HG03432 (cell line): ENCODE measurements around the gene UBASH3A.
"Not testable (repeated sequence)": the region's sequence is repeated elsewhere in the genome, so short reads cannot be mapped to it uniquely, and the experiment has no call there.

Experiments
- ATAC-seq: cut with Tn5 transposase; IDR thresholded peaks from one replicate; pipeline ENCODE4 v1.9.1; 2021; ENCODE audit warnings: mild to moderate bottlenecking, moderate library complexity; ENCODE audit not compliant: unreplicated experiment

Gene UBASH3A

GRCh38 chr21:42465803-42466127 is 62.1 kb downstream of the UBASH3A start:
- peak; percentile 31 for ATAC-seq

- ATAC-seq: no peak
These were observed 63.0 kb downstream of the UBASH3A start for GRCh38 chr21:42466700-42467099.

GRCh38 chr21:42467140-42467983 is 63.7 kb downstream of the UBASH3A start:
- ATAC-seq: no peak

- no peak for ATAC-seq
These were observed 64.9 kb downstream of the UBASH3A start for GRCh38 chr21:42468491-42469131.

GRCh38 chr21:42469272-42469671 is 65.6 kb downstream of the UBASH3A start:
- peak; percentile 41 for ATAC-seq

- not testable (repeated sequence) for ATAC-seq
These were observed 66.0 kb downstream of the UBASH3A start for GRCh38 chr21:42469726-42470125.

GRCh38 chr21:42471206-42471605 is 67.5 kb downstream of the UBASH3A start:
- no peak for ATAC-seq

GRCh38 chr21:42471716-42472330 is 68.1 kb downstream of the UBASH3A start:
- ATAC-seq: no peak

- ATAC-seq: no peak
These were observed 68.8 kb downstream of the UBASH3A start for GRCh38 chr21:42472521-42472920.

- ATAC-seq: no peak
These were observed 69.9 kb downstream of the UBASH3A start for GRCh38 chr21:42473498-42474042.

GRCh38 chr21:42474043-42474831 is 70.5 kb downstream of the UBASH3A start:
- peak; percentile 46 for ATAC-seq

GRCh38 chr21:42475036-42475435 is 71.3 kb downstream of the UBASH3A start:
- ATAC-seq: no peak

- no peak for ATAC-seq
These were observed 72.1 kb downstream of the UBASH3A start for GRCh38 chr21:42475526-42476387.

- no peak for ATAC-seq
These were observed 73.0 kb downstream of the UBASH3A start for GRCh38 chr21:42476388-42477331.

- ATAC-seq: no peak
These were observed 74.8 kb downstream of the UBASH3A start for GRCh38 chr21:42478504-42478903.

- no peak for ATAC-seq
These were observed 75.9 kb downstream of the UBASH3A start for GRCh38 chr21:42479582-42479981.

GRCh38 chr21:42480736-42481135 is 77.0 kb downstream of the UBASH3A start:
- no peak for ATAC-seq

GRCh38 chr21:42481169-42481568 is 77.5 kb downstream of the UBASH3A start:
- ATAC-seq: no peak

GRCh38 chr21:42484966-42485365 is 81.3 kb downstream of the UBASH3A start:
- ATAC-seq: no peak
